Limb (tissue), 2 donors: ENCODE measurements around the gene GPATCH3.
A peak's percentile ranks its signal among the peaks of the same experiment; 100 is the strongest.
"Not testable (repeated sequence)": the region's sequence is repeated elsewhere in the genome, so short reads cannot be mapped to it uniquely, and the experiment has no call there.

ENCODE experiments used
- DNase-seq, 2 donors: peaks; one replicate each; pipeline ENCODE4 v3.0.0-alpha.2; 2016; ENCODE audit errors: extremely low spot score in 2 of 2

GPATCH3 gene

GRCh38 chr1:26913754-26914619 is 13.7 kb upstream of the GPATCH3 start, which contains the start of gene NR0B2:
TSS of gene NR0B2 (minus strand) at chr1:26913975. CDS start at chr1:26913940, 35 bp downstream.
- DNase-seq = no peak

GRCh38 chr1:26913389-26913753 is 13.1 kb upstream of the GPATCH3 start:
- no peak for DNase-seq

GRCh38 chr1:26912147-26912490 is 11.9 kb upstream of the GPATCH3 start:
- no peak for DNase-seq

GRCh38 chr1:26911399-26912146 is 11.3 kb upstream of the GPATCH3 start:
- no peak for DNase-seq

GRCh38 chr1:26910343-26911160 is 10.3 kb upstream of the GPATCH3 start:
- DNase-seq = no peak

GRCh38 chr1:26909951-26910342 is 9.7 kb upstream of the GPATCH3 start:
- no peak for DNase-seq

GRCh38 chr1:26907071-26907917 is 7.0 kb upstream of the GPATCH3 start:
- DNase-seq = no peak

GRCh38 chr1:26900815-26901511 is 696 bp upstream of the GPATCH3 start:
- no peak for DNase-seq

- DNase-seq = no peak
These were observed 2.9 kb downstream of the GPATCH3 start for GRCh38 chr1:26897351-26897750.

GRCh38 chr1:26894263-26894662 is 6.0 kb downstream of the GPATCH3 start:
- no peak for DNase-seq

- DNase-seq = no peak
These were observed 9.8 kb downstream of the GPATCH3 start for GRCh38 chr1:26890467-26890796.

GRCh38 chr1:26889551-26890466 is 10.5 kb downstream of the GPATCH3 start, which contains the start of gene GPN2:
TSS of gene GPN2 (minus strand) at chr1:26890283. CDS start at chr1:26890096, 187 bp downstream.
- peak; percentile 83 to 85 for DNase-seq

- DNase-seq = no peak
These were observed 12.0 kb downstream of the GPATCH3 start for GRCh38 chr1:26888231-26888630.

GRCh38 chr1:26887125-26887524 is 13.1 kb downstream of the GPATCH3 start:
- no peak for DNase-seq

- DNase-seq = no peak
These were observed 17.4 kb downstream of the GPATCH3 start for GRCh38 chr1:26882696-26883463.

GRCh38 chr1:26881611-26882010 is 18.7 kb downstream of the GPATCH3 start:
- not testable (repeated sequence) for DNase-seq

- DNase-seq = no peak
These were observed 20.5 kb downstream of the GPATCH3 start for GRCh38 chr1:26879793-26880192.

- no peak for DNase-seq
These were observed 22.9 kb downstream of the GPATCH3 start for GRCh38 chr1:26877326-26877725.

GRCh38 chr1:26874896-26875295 is 25.4 kb downstream of the GPATCH3 start:
- DNase-seq = no peak
